ENCODE data around the gene MACROH2A2.

GRCh38 chr10:70130878-70131559, 78.4 kb downstream of the MACROH2A2 start:
- TF ChIP-seq CTCF (IDR thresholded peaks at IDR 0.05; ENCODE audit: insufficient read depth, low read depth, low read length) = no peak
- TF ChIP-seq EZH2 (IDR thresholded peaks at IDR 0.05; ENCODE audit: insufficient read depth, low read length) = no peak

All from astrocyte (in vitro differentiated cells and primary cell).